GM19395 (cell line): ENCODE data around the gene LRWD1.

Source experiments
- ATAC-seq: cut with Tn5 transposase; IDR thresholded peaks from one replicate; pipeline ENCODE4 v1.9.1; 2021; ENCODE audit warnings: mild to moderate bottlenecking, moderate library complexity; ENCODE audit not compliant: unreplicated experiment

LRWD1 gene

DNA sequence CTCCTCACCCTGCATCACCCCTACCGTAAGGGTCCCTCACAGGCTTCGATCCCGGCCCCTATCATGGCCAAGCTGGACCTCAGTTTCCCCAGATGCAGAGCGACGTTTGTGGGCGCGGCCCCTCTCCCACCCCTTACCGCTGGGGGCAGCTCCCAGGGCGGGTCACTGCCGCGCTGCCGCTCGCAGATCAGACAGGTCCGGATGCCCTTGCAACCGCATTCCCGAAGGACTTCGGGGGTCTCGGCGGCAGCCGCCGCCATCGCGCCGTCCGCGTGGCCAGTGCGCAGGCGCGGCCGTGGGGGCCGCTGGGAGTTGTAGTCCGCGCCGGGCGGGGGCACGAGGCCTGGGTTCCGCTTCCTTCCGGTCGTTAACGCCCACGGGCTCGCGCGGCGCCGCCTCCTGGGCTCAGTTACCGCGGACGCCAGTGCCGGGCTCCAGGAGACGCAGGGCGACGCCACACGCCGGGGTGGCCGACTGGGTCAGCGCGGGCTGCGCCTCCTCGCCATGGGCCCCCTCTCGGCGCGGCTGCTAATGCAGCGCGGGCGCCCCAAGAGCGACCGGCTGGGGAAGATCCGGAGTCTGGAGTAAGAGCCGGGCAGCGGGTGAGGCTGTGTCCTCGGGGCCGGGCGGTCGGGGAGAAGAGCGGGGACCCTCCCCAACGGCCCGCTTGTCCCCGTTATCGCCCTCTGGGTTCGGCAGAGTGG lies at the start of gene LRWD1, which contains the start of gene ALKBH4:
TSS of gene LRWD1 (plus strand) at position 408 of the 704 bp plus-strand sequence. CDS start at position 505, 97 bp downstream.
TSS of gene ALKBH4 (minus strand) at position 287 of the 704 bp plus-strand sequence. CDS start at position 260, 27 bp downstream.
- peak; percentile 84 for ATAC-seq

DNA sequence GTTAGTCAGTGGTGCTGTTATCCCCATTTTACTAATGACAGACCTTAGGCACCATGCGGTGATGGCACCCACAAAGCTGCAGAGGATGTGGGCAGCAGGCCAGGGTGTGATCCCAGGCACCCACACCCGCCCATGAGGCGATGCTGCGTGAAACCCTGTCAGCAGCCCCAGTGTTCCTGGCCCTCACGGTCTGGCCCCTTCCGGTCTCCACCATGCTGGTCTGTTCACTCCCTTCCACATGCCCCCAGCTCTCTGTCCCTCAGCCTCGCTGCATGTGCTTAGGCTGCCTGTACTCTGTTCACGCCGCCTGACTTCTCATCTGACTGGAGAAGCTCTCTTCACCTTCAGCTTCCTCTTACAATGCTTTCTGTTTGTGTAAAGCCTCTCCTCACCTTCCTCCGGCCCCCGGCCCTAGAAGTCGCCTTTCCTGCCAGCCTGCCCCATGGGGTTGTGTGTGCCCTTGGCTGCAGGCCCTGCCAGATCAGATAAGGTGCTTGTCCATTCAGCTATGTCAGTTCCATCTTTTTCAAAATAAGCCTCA lies 49.0 kb upstream of the LRWD1 start:
- ATAC-seq: peak; percentile 49

DNA sequence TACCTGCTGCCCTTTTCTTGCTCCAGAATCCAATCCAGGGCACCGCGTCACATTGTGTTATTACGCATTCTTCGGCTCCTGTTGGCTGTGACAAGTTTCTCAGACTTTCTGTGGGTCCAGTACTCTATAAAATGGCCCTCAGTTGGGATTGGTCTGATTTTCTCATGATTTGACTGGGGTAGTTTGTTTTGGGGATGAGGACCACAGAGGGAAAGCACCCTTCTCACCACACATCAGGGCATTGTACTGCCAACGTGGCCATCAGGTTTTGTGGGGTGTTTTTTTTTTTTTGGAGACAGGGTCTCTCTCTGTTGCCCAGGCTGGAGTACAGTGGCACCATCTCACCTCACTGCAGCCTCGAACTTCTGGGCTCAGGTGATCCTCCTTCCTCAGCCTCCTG lies 48.4 kb upstream of the LRWD1 start:
- ATAC-seq: no peak

DNA sequence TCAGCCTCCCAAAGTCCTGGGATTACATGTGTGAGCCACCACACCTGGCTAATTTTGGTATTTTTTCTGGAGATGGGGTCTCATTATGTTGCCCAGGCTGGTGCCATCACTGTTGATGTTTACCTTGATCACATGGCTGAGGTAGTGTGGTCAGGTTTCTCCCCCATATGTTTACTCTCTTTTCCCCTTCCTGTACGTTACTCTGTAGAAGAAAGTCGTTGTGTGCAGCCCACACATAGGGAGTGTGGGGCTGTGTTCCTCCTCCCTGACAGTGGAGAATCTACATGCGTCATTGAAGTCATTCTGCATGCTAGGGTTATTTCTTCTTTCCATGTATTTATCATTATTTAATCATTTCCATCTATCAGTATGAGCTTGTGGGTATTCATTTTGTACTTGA lies 47.7 kb upstream of the LRWD1 start:
- no peak for ATAC-seq

DNA sequence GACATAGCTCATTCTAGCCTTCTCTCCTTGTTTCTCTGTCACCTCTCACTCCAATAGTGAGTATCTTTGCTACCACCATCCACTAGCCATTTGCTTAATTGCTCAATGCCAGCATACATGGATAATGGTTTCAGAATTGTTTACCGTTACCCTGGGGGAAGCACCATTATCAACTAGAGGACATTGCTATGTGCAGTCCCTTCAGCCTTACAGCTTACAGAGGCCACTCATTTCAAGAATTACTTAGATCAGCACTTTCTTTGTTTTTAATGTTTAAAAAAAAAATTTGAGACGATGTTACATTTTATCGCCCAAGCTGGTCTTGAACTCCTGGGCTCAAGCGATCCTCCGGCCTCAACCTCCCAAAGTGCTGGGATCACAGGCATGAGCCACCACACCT lies 46.2 kb upstream of the LRWD1 start:
- ATAC-seq: no peak

DNA sequence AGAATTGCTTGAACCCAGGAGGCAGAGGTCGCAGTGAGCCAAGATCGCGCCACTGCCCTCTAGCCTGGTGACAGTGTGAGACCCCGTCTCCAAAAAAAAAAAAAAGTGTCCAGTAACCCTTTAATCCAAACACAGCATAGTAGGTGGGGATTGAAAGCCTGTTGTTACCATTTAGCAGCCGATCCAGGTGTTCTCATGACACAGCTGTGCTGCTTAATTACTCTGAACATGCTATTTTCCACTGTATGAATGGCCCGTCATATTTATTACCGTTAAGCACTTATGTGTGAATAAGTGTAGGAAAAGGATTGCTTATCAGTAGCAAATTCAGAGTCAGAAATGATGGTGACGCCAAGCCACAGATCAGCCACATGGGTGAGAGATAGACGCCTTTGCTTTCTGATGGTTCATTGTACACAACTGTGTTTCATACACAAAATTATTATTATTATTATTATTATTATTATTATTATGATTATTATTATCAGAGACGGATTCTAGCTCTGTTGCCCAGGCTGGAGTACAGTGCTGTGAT lies 43.0 kb upstream of the LRWD1 start:
- no peak for ATAC-seq

DNA sequence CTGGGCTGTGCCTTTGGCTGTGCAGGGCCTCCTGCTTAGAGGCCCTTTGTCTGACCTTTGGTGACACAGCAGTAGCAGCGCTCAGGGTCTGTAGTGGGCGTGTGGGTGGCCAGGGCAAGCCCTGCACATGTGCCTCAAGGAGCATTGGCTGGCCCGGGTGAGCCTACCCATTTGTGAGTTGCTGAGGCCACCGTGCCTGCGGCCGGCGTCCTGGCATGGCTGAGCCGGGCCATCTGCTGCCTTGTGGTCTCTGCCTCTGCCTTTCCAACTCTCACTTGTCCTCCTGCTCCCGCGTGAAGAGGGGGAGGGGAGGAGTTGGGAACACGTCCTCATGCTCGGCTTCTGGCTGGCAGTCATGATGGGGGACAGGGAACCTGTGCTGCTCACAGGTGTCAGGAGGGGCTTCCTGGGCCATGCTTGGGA lies 40.6 kb upstream of the LRWD1 start:
- no peak for ATAC-seq

DNA sequence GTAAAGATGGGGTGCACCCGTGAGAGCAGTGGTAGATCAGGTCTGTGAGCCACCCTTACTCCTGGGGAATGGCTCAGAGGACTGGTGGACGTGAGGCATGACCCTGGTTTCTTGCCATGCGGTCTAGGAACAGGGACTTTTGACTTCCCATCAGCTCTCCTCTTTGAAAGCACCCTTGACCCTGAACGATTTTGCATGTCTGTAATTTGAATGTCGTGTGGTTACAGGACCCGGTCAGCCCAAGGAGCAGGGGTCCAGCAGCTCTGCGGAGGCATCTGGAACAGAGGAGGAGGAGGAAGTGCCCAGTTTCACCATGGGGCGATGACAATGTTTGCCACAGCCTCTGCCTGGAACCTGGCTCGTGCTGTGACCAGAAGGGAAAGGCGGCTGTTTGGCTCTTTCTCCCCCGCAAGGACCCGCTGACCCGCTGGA lies 40.0 kb upstream of the LRWD1 start:
- ATAC-seq: no peak

DNA sequence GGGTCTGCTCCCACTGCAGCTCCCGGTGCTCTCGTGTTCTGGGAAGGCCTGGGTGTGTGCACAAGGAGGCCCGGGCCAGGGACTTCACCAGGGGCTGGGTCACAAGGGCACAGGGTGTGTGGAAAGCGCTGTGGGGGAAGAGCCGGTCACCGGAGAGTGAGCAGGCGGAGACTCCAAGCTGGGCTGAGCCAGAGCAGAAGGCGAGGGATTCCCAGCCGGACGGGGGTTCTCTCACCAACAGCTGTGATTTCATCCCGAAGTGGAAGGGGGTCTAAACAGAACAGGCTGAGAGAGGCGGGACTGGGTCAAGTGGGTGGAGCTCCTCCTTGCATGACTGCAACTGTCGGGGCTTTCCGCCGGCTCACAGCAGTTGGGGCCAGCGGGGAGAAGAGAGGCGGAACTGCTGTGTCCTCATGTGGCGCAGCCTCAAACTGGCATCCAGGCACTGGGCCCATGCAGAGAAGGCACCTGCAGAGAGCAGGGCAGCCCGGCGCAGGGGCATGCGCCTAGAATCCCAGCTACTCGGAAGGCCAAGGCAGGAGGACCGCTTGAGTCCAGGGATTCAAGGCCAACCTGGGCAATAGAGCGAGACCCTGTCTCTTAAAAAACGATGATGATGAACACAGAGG lies 39.0 kb upstream of the LRWD1 start:
- ATAC-seq: peak; percentile 67

DNA sequence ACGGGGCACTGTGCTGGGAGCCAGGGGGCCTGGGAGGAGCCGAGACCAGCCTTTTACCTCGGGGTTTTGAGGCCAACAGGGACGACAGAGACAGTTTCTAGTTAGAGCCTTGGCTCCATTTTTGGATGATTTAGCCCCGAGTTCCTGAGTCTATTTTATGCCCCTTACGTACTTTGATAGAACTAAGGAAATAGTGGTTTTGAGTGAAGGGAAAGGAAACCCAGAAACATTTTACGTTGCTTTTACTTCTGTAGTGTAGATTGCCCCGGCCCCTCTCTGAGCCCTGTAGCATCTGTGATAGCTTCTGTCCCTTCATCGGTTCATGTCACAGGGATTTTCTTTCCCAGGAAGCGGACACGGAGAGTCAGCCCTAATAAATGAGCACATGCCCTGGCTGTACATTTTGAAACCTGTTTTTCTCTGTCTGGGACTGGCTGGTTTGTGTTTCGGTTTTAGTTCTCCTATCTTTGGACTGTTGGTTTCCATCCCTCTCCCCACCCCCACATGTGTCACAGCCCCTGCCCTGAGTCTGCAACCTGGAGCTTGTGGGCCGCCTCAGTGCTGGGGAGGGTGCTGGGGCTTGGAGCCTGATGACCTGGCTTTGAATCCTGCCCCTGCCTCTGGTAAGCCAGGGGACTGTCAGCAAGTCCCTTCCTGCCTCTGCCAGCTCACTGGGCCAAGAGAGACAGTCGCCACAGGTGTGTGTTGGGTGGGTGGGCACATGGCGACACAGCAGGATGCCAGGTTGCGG lies 38.3 kb upstream of the LRWD1 start:
- ATAC-seq: peak; percentile 67

DNA sequence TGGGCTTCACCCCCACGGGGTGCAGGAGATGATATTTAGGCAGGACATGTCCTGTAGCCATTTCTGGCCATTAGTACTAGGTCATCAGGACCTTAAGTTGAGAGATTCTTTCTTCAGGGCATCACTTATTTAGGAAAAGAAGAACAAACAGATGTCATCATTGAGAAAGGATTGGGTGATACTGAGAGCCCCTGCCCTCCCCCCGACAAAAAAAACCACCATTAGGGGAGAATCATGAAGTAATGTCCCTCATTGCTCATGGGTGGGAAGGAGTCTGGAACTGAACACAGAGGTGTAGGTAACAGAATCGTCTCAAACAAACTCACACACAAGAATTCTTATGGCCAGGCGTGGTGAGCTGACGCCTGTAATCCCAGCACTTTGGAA lies 37.8 kb upstream of the LRWD1 start:
- no peak for ATAC-seq

DNA sequence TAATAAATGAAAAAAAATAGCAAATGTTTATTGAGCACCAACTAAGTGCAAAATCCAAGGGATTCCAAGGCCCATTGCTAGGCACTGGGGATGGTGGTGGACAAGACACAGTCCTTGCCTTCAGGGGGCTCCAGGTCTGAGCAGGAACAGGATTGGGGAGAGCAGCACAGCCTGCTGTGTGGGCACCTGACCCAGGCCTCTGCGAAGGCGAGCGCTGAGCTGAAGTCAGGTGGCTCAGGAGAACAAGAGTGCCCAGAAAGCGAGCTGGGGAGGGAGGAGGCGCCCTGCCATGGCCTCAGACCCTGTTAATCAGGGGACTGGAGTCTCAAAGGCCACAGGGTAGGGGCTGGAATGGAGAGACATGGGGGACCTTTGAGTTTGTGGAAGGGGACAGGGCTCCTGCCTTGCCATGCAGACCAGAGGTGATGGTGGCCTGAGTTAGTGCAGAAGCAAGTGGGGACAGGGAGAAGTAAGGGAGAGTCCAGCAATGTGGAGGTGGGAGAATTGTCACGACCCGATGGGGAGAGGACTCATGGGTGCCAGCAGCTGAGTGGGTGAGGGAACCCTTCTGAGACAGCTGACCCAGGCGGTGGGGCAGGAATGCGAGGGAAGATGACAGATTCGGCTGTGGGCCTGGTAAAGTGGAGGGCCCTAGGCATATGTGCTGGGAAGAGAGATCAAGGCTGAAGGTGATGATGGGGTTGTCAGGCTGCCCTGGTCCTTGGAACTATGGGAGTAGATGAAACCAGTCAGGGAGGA lies 35.5 kb upstream of the LRWD1 start:
- ATAC-seq: no peak

DNA sequence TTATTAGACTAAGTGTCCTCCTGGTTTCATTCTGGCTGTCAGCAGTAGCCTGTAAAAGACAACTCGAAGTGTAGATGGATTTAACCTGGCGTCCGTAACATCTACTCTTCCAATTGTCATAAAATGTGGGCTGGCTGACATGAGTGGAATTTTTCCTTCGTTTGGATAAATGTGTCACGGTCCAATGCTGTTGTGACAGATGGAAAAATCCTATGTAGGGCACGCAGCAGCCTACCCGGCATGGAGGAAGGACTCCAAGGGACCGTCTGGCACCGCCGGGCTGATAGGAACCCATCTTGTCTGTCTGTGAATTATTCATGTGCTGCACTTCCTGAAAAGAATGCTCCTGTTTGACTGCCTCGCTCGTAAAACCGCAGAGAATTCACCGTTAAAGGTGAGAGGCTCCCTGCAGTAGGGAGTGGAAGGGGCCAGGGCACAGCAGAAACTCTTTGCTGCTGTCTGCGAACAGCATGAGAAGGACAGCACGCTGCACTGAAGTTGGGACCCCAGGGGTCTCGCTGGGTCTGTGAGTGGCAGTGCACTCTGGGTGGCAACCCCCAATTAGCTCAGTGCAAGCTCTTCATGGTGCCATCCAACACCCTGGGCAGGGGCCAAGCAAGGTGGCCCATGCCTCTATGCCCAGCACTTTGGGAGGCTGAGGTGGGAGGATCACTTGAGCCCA lies 33.0 kb upstream of the LRWD1 start:
- ATAC-seq: no peak

DNA sequence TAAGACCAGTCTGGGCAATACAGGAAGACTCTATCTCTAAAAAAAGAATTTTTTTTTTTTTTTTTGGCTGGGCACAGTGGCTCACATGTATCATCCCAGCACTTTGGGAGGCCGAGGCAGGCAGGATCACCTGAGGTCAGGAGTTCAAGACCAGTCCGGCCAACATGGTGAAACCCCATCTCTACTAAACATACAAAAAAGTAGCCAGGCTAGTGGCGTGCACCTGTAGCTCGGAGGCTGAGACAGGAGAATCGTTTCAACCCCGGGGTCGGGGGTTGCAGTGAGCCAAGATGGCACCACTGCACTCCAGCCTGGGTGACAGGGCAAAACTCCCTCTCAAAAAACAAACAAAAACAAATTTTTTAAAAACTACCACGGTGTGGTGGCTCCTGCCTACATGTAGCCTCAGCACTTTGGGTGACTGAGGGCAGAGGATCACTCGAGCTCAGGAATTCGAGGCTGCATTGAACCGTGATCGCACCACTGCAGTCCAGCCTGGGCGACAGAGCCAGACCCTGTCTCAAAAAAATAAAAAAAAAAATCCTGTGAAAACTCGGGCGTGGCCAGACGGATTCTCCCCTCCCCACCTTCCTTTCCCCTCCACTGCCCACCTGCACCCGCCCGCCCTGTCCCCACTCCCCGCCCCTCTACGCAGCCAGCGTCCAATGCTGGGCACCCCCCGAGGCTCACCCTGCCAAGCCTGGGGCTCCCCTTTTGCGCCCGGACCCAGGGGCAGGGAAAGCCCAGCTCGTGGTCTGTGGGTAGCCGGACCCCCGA lies 32.2 kb upstream of the LRWD1 start:
- peak; percentile 27 for ATAC-seq

DNA sequence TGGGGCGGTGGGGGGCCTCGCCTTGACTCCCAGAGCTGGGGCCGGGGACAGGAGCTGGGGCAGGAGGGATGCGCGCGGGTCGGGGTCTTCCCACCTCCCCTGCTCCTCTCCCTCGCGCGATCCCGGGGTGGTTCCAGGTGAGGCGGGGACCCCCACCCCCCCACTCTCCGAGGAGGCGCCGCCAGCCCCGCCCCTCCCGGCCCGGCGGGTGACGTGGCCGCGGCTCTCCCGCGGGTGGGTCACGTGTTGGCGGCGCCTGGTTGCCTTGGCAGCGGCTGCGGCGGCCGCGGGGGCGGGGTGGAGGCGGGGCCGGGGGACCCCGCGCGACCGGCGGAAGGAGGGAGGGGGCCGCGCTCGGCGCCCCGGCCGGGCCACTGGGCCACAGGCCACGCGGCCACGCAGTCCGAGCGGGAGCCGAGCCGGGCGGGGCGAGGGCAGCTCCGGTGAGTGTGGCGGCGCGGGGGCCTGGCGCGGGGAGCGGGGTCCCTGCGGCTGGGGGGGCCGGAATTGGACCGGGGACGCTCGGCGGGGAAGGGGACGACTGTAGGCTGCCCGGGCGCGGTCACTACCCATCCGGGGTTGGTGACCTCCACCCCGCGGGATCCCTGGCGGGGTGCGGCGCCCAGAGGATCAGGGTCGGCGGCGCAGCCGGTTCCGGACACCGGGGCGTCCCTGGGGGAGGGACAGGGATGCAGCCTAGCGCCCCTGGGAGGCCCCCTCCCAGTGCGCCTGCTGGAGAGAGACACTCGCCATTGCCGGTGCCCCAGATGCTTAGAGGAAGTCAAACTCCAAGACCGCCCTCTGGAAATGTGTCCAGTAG lies 31.4 kb upstream of the LRWD1 start, which contains the start of gene ORAI2:
TSS of gene ORAI2 (plus strand) at position 357 of the 820 bp plus-strand sequence. CDS start 5,382 bp downstream, outside the sequence.
- peak; percentile 58 for ATAC-seq

DNA sequence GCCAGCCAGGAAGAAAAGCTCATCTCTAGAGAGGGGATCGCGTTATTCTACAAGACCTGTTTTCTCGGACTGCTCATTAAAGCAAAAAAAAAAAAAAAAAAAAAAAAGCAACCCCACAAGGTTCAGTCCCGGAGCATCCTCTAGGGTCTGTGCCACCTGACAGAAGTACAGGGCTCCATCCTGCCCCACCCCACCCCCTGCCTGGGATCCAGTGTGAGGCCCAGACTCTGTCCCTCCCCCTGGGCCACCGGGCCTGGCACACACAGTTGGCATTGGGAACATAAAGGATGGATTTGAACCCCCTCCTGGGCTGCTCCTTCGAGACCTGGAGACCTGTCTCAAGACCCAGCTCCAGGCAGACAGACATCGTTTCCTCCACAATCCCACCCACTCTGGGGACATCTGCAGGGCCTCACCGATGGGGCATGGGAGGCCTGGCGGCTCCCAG lies 30.7 kb upstream of the LRWD1 start:
- ATAC-seq: peak; percentile 7

DNA sequence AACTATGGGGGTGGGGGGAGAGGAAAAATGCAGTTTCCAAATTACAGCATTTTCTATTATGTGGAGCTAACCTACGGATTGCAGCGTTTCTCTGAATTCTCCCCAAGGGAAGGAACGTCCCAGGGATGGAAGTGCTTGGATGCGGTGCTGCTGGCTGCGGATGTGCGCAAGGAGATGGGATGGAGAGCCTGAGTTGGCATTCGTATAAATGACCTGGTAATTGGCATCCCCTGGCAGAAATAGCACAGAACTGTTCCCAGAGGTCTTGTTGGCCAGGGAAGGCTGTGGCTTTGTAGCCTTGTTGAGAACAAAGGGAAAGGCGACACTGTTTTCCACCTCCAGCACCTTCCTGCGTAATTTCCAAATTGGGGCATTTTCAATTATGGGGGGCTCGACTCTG lies 28.7 kb upstream of the LRWD1 start:
- no peak for ATAC-seq
